PC-9 (cell line): ENCODE data around the gene ALDH1A3.

Experiments
- CTCF ChIP-seq: fragments of 200-600 bp; sonication (generic); conservative IDR thresholded peaks from 2 replicates; pipeline ENCODE4 v1.6.1; 2017; ENCODE audit warnings: mixed run types, antibody characterized with exemption, mild to moderate bottlenecking, moderate library complexity
- EZH2 ChIP-seq: fragments of 200-600 bp; sonication (generic); IDR thresholded peaks from 2 replicates; pipeline ENCODE4 v1.8.0; 2017; ENCODE audit warnings: antibody characterized with exemption, low read depth

- TF ChIP-seq CTCF: no peak
- TF ChIP-seq EZH2: no peak
Measured at GRCh38 chr15:100934726-100935125, 55.1 kb downstream of the ALDH1A3 start.
